Right atrium auricular region (tissue), 2 donors: ENCODE measurements around the gene SPATS1. TPM values are rescaled to one million over a fixed set of nuclear protein-coding genes. Genes with fewer than 3 reads are reported as not detected.
"Not testable (repeated sequence)": the region's sequence is repeated elsewhere in the genome, so short reads cannot be mapped to it uniquely, and the experiment has no call there.

Experiments
- DNase-seq: peaks from one replicate; pipeline ENCODE4 v3.0.0-alpha.2; 2019; ENCODE audit warnings: low spot score
- H3K27ac ChIP-seq, 2 donors: fragments of 200-600 bp; sonication (generic); 1 replicate in 1 of 2; 2 replicates in 1 of 2; pipeline ENCODE4 v1.5.1; 2016 to 2019
- H3K27me3 ChIP-seq, 2 donors: fragments of 200-600 bp; sonication (generic); one replicate each; pipeline versions ENCODE4 v1.5.1 to v1.6.0; 2017 to 2019
- H3K36me3 ChIP-seq: fragments of 200-600 bp; sonication (generic); one replicate; pipeline ENCODE4 v1.5.1; 2016
- H3K4me1 ChIP-seq, 2 donors: fragments of 200-600 bp; sonication (generic); one replicate each; pipeline versions ENCODE4 v1.5.1 to v1.6.0; 2017 to 2019
- H3K4me3 ChIP-seq, 2 donors: fragments of 200-600 bp; sonication (generic); 1 replicate in 1 of 2; 2 replicates in 1 of 2; pipeline ENCODE4 v1.5.1; 2017 to 2019; ENCODE audit warnings: mild to moderate bottlenecking in 1 of 2, moderate library complexity in 1 of 2
- H3K9me3 ChIP-seq, 2 donors: fragments of 200-600 bp; sonication (generic); one replicate each; pipeline ENCODE4 v1.5.1; 2019
- total RNA-seq, 2 donors: library from RNA; depleted of rRNA; stranded (reverse); fragments of >200 nt; gene quantifications; one replicate each; pipeline ENCODE4 v1.1.0, GENCODE V29; 2016
- TF ChIP-seq, protein P1 (sequence below), 2 donors: fragments of 200-600 bp; sonication (generic); IDR thresholded peaks; one replicate each; pipeline ENCODE4 v1.5.1; 2019; ENCODE audit warnings: antibody characterized with exemption in 2 of 2

The SPATS1 gene
- total RNA-seq, 2 donors from 2014 or later: not detected

DNA sequence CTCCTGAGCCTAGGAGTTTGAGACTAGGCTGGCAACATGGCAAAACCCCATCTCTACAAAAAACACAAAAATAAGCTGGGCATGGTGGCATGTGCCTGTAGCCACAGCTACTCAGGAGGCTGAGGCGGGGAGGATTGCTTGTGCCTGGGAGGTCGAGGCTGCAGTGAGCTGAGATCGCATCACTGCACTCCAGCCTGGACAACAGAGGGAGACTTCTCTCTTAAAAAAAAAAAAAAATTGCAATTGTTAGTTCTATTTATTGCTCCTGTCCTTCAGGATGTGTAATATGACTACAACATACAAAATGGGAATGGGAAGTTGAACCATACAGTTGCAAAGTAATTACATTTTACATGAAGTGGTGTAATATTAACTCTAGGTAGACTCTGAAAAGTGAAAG is 21.2 kb upstream of the SPATS1 start:
- no peak for DNase-seq
- Histone ChIP-seq H3K4me1 (no peaks in the 10 kb centered on the region), H3K27me3 (no peaks in the 10 kb centered on the region), H3K36me3 (no peaks in the 10 kb centered on the region), H3K27ac (no peak overlapping the region), H3K4me3 (no peak overlapping the region), H3K9me3 (no peaks in the 10 kb centered on the region)
- TF ChIP-seq, protein P1, sequence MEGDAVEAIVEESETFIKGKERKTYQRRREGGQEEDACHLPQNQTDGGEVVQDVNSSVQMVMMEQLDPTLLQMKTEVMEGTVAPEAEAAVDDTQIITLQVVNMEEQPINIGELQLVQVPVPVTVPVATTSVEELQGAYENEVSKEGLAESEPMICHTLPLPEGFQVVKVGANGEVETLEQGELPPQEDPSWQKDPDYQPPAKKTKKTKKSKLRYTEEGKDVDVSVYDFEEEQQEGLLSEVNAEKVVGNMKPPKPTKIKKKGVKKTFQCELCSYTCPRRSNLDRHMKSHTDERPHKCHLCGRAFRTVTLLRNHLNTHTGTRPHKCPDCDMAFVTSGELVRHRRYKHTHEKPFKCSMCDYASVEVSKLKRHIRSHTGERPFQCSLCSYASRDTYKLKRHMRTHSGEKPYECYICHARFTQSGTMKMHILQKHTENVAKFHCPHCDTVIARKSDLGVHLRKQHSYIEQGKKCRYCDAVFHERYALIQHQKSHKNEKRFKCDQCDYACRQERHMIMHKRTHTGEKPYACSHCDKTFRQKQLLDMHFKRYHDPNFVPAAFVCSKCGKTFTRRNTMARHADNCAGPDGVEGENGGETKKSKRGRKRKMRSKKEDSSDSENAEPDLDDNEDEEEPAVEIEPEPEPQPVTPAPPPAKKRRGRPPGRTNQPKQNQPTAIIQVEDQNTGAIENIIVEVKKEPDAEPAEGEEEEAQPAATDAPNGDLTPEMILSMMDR (IDR thresholded peaks at IDR 0.05): no peak

DNA sequence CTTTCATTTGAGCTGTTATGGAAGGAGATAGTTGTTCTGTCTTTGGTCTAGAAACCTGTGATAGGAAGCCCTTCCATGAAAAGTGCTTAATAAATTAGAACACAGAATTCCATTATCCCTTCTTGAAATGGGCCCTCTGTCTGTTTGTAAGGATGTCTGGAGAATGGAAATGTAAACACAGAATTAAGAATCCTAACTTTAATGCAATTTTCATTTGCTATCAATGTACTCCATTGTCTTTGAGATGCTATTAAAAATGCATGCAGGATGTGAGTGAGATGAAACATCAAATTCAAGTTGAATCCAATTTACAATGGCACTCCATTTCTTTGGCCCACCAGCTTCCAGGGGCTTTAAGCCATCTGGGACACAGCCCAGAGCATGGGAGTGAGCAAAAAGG is 15.4 kb upstream of the SPATS1 start:
- Histone ChIP-seq H3K27ac (no peak overlapping the region), H3K4me3 (no peak overlapping the region), H3K36me3 (no peaks in the 10 kb centered on the region), H3K9me3 (no peaks in the 10 kb centered on the region), H3K27me3 (peaks cover 0 to 6% of the 10 kb centered on the region in 2 donors), H3K4me1 (no peaks in the 10 kb centered on the region)
- TF ChIP-seq, protein P1 (IDR thresholded peaks at IDR 0.05): no peak
- DNase-seq: no peak

DNA sequence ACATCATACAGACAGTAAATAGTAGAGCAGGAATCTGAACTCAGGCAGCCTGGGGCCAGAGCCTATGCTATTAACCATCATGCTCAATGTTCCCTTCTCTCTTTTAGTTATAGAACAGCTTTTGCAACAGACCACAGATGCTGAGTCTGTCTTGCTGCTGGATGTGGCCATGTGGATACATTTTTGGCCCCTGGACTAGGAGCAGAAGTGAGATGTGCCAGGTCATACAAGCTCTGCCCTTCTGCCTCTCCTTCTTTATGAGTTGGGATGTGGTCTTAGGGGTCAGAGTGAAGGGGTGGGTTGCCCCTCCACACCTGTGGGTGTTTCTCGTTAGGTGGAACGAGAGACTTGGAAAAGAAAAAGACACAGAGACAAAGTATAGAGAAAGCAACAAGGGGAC is 14.7 kb upstream of the SPATS1 start:
- Histone ChIP-seq H3K4me1 (no peaks in the 10 kb centered on the region), H3K4me3 (no peak overlapping the region), H3K27me3 (peaks cover 0 to 6% of the 10 kb centered on the region in 2 donors), H3K36me3 (no peaks in the 10 kb centered on the region), H3K9me3 (no peaks in the 10 kb centered on the region), H3K27ac (no peak overlapping the region)
- TF ChIP-seq, protein P1 (IDR thresholded peaks at IDR 0.05): no peak
- DNase-seq: no peak

DNA sequence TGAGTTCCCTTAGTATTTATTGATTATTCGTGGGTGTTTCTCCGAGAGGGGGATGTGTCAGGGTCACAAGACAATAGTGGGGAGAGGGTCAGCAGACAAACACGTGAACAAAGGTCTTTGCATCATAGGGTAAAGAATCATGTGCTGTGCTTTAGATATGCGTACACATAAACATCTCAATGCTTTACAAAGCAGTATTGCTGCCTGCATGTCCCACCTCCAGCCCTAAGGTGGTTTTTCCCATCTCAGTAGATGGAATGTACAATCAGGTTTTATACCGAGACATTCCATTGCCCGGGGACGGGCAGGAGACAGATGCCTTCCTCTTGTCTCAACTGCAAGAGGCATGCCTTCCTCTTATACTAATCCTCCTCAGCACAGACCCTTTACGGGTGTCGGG is 14.2 kb upstream of the SPATS1 start:
- H3K4me3 ChIP-seq, H3K9me3 ChIP-seq, H3K27me3 ChIP-seq, H3K36me3 ChIP-seq, H3K27ac ChIP-seq, DNase-seq, H3K4me1 ChIP-seq: not testable (repeated sequence)

DNA sequence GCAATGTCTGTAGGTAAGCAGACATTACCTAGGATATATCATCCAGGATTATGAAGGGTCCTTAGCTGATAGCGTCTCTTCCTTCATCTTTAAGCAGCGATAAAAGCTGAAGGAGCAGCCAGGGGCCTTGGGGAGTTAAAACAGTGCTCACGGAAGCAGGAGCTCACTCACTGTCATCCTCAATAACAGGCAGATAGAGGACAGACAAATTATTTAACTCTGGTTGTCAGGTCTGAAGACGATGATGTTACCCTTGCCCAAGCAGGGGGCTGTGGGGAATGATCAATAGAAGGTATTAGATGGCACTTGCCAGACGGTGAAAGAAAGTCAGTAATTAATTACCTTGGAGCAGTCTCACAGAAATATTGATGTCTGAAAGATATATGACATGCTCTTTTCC is 12.6 kb upstream of the SPATS1 start:
- peaks cover 0 to 6% of the 10 kb centered on the region in 2 donors for H3K27me3 ChIP-seq
- H3K36me3 ChIP-seq: no peaks in the 10 kb centered on the region
- TF ChIP-seq, protein P1 (IDR thresholded peaks at IDR 0.05): no peak
- DNase-seq: no peak
- H3K4me3 ChIP-seq: no peak overlapping the region
- no peaks in the 10 kb centered on the region for H3K4me1 ChIP-seq
- H3K27ac ChIP-seq: no peak overlapping the region
- H3K9me3 ChIP-seq: no peaks in the 10 kb centered on the region

DNA sequence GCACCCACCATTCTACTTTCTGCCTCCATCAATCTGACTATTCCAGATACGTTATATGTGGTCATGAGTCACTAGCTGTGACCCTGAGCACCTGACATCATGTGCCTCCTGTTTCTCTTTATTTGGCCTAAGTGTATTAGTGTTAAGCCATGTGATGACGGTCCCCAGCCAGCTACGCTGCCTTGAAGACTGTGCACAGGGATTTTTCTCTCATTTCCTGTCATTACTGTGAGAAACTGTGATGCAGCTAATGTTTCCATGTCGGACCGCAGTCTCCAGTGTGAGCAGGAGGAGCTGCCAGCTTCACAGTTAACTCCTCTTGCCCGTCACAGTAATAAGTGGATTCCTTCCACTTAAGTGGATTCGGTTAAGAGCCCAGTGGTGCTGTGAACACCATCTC is 9.9 kb upstream of the SPATS1 start:
- no peaks in the 10 kb centered on the region for H3K36me3 ChIP-seq
- TF ChIP-seq, protein P1 (IDR thresholded peaks at IDR 0.05): no peak
- no peak overlapping the region for H3K27ac ChIP-seq
- no peaks in the 10 kb centered on the region for H3K4me1 ChIP-seq
- no peak overlapping the region for H3K4me3 ChIP-seq
- peaks cover 0 to 6% of the 10 kb centered on the region in 2 donors for H3K27me3 ChIP-seq
- no peaks in the 10 kb centered on the region for H3K9me3 ChIP-seq
- DNase-seq: no peak
